HG03439 (cell line): ENCODE data around the gene FSTL4.

ENCODE experiments used
- ATAC-seq: cut with Tn5 transposase; IDR thresholded peaks from one replicate; pipeline ENCODE4 v1.9.1; 2021; ENCODE audit warnings: mild to moderate bottlenecking, moderate library complexity; ENCODE audit not compliant: unreplicated experiment

Gene FSTL4

DNA sequence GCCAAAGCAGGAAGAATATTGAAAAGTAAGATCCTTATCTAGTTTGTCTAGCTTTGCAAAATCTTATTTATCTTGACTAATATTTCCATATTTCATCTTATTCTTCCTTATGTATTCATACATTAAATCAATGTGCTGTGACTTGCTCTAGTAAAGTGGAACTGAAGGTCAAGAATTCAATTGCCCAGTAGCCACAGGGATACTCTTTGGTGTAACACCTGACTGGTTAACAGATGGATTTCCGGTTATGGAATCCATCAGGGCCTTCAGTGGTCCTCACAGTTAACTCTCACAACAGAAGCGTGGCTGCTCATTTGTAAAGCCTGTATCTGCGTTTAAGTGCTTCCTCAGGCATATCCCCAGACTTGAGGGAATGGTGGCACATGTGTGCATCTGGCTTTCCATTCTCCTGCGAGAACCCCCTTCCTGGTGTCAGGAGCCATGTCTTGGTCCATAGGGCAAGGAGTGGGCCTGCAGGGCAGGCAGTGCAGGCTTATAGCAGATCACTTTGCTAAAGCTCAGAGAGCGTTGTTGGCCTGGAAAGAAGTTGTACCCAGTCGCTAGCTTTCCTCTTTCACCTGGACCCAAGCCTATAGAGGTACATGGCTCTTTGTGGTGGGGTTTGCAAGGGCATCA, 461.3 kb downstream of the FSTL4 start:
- ATAC-seq = no peak

- ATAC-seq = no peak
Measured at GRCh38 chr5:133149345-133149744, 463.0 kb downstream of the FSTL4 start.

DNA sequence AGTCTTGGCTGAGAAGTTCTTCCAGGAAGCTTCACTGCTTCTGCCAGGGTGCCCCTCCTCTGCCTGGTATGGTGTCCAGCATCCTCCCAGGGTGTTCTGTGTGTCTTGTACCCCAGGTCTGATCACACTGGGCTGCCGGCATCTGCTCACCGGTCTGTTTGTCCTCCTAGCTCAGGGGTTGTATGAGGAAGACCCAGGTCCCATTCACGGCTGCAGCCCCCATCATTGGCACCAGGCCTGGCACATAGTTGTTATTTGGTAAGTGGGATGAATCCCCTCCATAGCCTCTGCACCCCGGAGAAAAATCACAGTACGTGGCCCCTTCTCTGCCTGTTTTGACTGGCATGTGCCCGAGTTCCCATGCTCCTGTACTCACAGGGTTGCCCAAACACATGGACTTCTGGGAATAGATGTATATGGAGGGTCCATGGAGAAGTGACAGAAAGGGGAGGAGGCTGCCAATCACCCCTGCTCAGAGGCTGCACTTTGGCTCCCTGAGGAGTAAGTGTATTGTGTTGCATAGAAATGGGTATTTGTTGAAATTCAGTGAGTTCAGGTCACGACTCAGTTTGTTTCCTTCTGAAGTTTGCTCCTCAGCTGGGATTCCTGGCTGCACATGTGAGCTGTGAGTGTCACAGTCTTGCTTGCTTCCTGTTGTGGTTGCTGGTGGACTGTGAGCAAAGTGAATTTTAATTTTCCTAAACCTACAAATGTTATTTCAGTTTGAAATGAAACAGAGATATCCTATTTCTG, 464.4 kb downstream of the FSTL4 start:
- no peak for ATAC-seq

DNA sequence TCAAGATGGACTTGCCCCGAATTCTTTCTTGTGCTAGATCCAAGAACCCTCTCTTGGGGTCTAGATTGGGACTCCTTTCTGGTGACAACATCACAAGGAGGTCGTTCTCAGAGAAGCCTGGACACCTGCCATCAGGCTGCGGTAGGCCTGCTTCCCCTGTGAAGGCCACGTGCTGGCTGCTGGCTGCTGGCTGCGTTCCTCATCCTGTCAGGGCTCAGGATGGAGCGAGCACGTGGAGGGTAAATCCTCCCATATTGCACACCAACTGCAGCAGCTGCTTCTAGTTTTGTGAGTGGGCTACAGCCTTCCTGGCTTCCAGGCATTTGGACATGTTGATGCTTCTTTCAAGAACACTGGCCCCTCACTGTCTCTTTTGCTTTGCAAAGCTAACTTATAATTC, 464.9 kb downstream of the FSTL4 start:
- ATAC-seq = no peak
